ENCODE measurements around the gene CDC37.

The CDC37 gene

DNA sequence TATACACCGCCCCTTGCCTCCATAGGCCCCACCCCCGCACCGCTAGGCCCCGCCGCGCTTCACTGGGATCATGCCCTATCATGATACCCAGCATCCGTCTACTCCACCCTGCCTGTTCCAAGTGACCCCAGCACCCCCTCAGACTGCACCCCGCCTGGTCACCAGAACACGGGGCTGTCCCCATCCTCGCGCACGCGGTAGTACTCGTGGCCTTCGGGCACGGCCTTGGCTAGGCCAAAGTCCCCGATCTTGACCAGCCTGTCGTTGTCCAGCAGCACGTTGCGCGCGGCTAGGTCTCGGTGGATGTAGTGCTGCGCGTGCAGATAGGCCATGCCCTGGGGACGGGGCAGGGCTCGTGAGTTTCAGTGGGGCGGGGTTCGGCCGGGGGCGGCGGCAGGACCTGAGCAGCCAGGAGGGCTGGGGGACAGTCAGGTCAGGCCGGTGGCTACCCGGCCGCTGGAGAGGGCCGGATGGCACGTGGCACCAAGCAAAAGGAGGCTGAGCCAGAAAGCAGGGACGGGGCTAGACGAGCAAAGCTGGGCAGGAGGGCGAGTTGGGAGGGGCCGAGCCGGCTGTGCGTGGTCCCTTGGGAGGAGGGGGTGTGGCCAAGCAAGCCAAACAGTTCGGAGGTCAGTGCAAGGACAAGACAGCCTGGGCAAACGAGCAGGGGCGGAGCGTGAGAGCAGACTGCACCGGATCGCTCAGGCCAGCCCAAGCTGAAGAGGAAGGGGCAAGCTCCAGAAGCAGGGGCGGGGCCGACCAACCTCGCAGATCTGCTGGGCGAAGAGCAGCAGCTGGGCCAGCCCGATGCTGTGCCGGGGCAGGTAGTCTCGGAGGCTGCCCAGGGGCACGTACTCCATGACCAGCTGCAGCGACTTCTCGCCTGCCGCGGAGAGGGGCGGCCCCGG lies 50.3 kb downstream of the CDC37 start:
- DNase-seq, result no peak

- DNase-seq, result no peak
Observed at GRCh38 chr19:10346509-10346908, 56.8 kb downstream of the CDC37 start.

GRCh38 chr19:10344780-10345179 lies 58.6 kb downstream of the CDC37 start:
- no peak for DNase-seq

- DNase-seq, result no peak
Observed at GRCh38 chr19:10343495-10343894, 59.8 kb downstream of the CDC37 start.

Measured in NCI-H446 (cell line).